Right lobe of liver (tissue), 6 donors: ENCODE data around the gene CIRBP. TPM values are rescaled to one million over a fixed set of nuclear protein-coding genes. Genes with fewer than 3 reads are reported as not detected.

Experiments
- ATAC-seq, 4 donors: fragments of 200-7000 bp; cut with Tn5 transposase; one replicate each; pipeline ENCODE4 v1.9.1; 2020; ENCODE audit warnings: mild to moderate bottlenecking in 4 of 4, moderate library complexity in 4 of 4
- DNase-seq, 3 donors: peaks; one replicate each; pipeline ENCODE4 v3.0.0-alpha.2; 2020
- H3K27ac ChIP-seq, 3 donors: fragments of 200-600 bp; one replicate each; pipeline ENCODE4 v1.8.0; 2022
- H3K27me3 ChIP-seq, 2 donors: fragments of 200-600 bp; one replicate each; pipeline ENCODE4 v1.8.0; 2022
- H3K36me3 ChIP-seq, 4 donors: fragments of 200-600 bp; sonication (generic) in 1 of 4; one replicate each; pipeline versions ENCODE4 v1.5.1 to v1.8.0; 2017 to 2022; ENCODE audit warnings: control low read depth in 1 of 4
- H3K4me1 ChIP-seq, 4 donors: fragments of 200-600 bp; sonication (generic) in 1 of 4; one replicate each; pipeline versions ENCODE4 v1.5.1 to v1.8.0; 2017 to 2022; ENCODE audit warnings: control low read depth in 1 of 4
- H3K4me3 ChIP-seq, 3 donors: fragments of 200-600 bp; one replicate each; pipeline ENCODE4 v1.8.0; 2022
- H3K9me3 ChIP-seq, 4 donors: fragments of 200-600 bp; sonication (generic) in 1 of 4; one replicate each; pipeline versions ENCODE4 v1.5.1 to v1.8.0; 2017 to 2022; ENCODE audit warnings: control low read depth in 1 of 4
- POLR2A ChIP-seq: fragments of 450-650 bp; IDR thresholded peaks from one replicate; pipeline ENCODE4 v1.6.1; 2017; ENCODE audit warnings: antibody characterized with exemption, mild to moderate bottlenecking
- WGBS: methylation state at CpG from one replicate; pipeline ENCODE4 v1.1.6; 2018; ENCODE audit warnings: low coverage, low lambda C conversion rate; ENCODE audit not compliant: insufficient coverage; ENCODE audit errors: missing lambda C conversion rate; 5-methylcytosine and 5-hydroxymethylcytosine counted together
- intact Hi-C, 2 donors: fragments of 100-400 bp; cut with DNase I; formaldehyde crosslinking; loops; one replicate each; pipeline versions ENCODE4 v1.11.2 to v1.14.1; 2022
- total RNA-seq, 6 experiments: library from RNA; depleted of rRNA in 2 of 6; stranded (reverse); fragments of >200 nt in 2 of 6; fragmentation: NEBNext Ultra II Directional in 3 of 6; extraction: Animal tissue kit (Norgen Biotek cat#: 25700) in 3 of 6; gene quantifications; one replicate each; pipeline versions ENCODE4 v1.1.0 to v1.2.4, GENCODE V29; 2016 to 2023
- TF ChIP-seq, protein P1 (sequence below), 4 donors: fragments of 200-600 bp in 3 of 4; fragments of 450-650 bp in 1 of 4; IDR thresholded peaks; one replicate each; pipeline versions ENCODE4 v1.5.1 to v1.8.0; 2016 to 2022; ENCODE audit warnings: antibody characterized with exemption in 4 of 4, mild to moderate bottlenecking in 2 of 4
- donor health status: DM: no; HTN: yes; CAD: no.
- donor health status: DM: no; HTN: no; CAD: no.
- donor health status: DM: no; HTN: no; CAD: no.
- donor health status: DM: no; HTN: yes; CAD: no.
- donor health status: DM: no; HTN: yes; CAD: no.

The CIRBP gene
- total RNA-seq, 6 experiments from 2014 or later = 69.2 to 111 (median 89.5) TPM

DNA sequence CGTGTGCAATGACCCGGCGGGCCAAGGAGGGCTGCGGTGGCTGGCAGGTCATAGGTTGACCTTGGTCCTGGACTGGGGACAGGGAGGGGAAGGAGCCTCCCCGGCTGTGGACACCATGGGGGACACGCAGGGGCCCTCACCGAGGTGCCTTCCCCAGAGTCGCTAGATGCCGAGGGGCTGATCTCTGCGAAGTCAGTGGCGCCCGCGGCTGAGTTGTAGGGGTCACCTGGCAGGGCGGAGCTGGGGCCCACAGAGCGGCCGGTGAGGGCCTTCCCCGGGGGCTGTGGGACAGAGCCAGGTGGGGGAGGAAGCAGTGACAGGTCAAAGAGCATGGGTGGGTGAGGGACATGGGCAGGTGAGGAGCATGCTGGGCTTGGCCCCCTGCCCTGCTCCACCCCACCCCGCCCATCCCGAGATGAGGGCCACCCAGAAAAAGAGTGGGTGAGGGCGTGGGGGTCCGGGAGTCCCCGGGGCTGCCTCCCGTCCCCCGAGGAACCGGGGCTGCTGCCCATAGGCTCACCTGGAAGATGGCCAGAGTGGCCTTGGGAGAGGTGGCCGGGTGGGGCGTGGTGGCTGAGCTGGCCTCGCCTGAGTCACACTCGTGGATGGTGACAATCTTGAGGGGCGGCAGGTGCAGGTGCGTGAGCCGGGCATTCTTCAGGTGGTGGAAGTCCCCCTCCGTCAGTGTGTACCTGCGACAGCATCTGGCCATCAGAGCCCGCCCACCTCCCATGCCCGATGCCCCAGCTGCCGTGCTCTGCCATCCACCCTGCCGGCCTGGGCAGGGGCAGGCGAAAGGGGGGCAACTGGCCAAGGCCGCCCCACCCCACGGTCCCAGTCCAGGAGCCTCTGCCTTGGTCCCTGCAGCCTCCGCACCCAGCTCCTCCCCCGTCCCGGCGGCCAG is 34.8 kb upstream of the CIRBP start:
- H3K4me1 ChIP-seq = peaks cover 0 to 7% (median 0%) of the 10 kb centered on the region in 4 donors
- intact Hi-C loops = no loop called here

DNA sequence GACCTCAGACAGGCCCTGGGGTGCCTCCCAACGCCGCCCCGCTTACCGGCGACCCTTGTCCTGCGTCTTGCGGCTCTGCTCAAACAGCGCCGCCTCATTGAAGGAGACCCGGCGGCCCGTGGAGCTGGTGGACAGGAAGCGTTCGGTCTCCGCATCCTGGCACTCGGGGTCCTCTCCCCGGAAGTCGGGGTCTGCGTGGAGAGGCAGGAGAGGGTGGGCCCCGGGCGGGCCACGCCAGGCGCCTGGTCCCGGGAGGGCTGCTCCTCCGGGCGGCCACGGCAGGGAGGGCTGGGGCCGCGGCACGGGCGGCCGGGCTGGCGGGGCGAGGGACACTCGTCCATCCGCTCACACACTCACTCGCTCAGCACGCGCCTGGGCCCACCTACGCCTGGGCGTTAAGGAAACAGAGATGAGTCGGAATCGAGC is 34.2 kb upstream of the CIRBP start:
- TF ChIP-seq, protein P1, sequence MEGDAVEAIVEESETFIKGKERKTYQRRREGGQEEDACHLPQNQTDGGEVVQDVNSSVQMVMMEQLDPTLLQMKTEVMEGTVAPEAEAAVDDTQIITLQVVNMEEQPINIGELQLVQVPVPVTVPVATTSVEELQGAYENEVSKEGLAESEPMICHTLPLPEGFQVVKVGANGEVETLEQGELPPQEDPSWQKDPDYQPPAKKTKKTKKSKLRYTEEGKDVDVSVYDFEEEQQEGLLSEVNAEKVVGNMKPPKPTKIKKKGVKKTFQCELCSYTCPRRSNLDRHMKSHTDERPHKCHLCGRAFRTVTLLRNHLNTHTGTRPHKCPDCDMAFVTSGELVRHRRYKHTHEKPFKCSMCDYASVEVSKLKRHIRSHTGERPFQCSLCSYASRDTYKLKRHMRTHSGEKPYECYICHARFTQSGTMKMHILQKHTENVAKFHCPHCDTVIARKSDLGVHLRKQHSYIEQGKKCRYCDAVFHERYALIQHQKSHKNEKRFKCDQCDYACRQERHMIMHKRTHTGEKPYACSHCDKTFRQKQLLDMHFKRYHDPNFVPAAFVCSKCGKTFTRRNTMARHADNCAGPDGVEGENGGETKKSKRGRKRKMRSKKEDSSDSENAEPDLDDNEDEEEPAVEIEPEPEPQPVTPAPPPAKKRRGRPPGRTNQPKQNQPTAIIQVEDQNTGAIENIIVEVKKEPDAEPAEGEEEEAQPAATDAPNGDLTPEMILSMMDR (IDR thresholded peaks at IDR 0.05) = no peak
- no peak for TF ChIP-seq POLR2A
- Histone ChIP-seq H3K9me3 (no peaks in the 10 kb centered on the region), H3K4me3 (no peak overlapping the region), H3K36me3 (no peaks in the 10 kb centered on the region), H3K27me3 (no peaks in the 10 kb centered on the region), H3K27ac (no peak overlapping the region), H3K4me1 (peaks cover 0 to 7% (median 0%) of the 10 kb centered on the region in 4 donors)
- ATAC-seq = no peak
- no peak for DNase-seq
- WGBS = 86% methylated on average over 10 of the region's 43 CpGs
- intact Hi-C loops = no loop called here

More for the DNA sequence above, 34.8 kb upstream of the CIRBP start:
- Histone ChIP-seq H3K9me3 (no peaks in the 10 kb centered on the region), H3K36me3 (no peaks in the 10 kb centered on the region), H3K27me3 (no peaks in the 10 kb centered on the region), H3K27ac (no peak overlapping the region), H3K4me3 (no peak overlapping the region)
- TF ChIP-seq, protein P1 (IDR thresholded peaks at IDR 0.05) = no peak
- TF ChIP-seq POLR2A = no peak
- WGBS = no CpG with 5 or more reads among the region's 45 CpGs
- ATAC-seq (no peak), DNase-seq (no peak)

DNA sequence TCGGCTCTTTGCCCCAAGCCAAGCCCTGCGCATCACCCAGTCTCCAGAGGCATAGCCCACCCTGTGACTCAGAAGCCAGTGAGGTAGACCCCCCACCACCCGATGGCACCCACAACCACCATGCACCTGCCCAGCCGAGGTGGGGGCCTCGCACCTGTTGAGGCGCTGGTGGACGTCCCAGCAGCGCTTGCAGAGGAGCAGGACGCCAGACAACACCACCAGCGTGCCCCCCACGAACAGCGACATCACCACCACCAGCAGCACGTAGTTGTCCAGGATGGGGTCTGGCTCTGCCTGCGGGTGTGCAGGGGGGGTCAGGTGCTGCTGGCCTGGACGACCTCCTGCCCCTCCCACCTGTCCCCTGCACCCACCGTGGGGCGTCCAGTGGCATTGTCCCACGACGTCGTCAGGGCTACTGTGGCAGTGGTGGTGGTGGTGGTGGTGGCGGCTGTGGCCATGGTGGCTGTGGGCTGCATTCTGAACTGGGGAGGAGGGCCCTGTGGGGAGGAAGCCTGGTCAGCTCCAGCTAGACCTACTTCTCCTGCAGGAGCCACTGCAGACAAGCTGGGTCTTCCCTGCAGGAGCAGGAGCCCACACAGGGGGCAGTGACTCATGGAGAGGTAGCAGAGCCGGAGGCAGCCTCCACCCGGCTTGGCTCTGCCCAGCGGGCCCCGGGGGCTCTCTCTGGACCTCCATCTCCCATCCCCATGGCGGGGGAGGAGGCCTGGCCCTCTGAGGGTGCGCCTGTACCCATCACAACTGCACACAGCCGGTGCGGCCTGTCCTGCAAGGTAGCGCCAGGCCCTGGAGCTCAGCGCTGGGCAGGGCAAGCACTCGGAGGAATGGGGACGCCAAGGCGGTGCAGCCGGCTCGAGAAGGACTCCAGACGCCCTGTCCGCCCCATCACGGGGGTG is 33.2 kb upstream of the CIRBP start:
- DNase-seq (no peak), ATAC-seq (no peak)
- intact Hi-C loops = no loop called here
- H3K36me3 ChIP-seq = no peaks in the 10 kb centered on the region
- 100% methylated on average over 6 of the region's 39 CpGs for WGBS
- H3K27me3 ChIP-seq = no peaks in the 10 kb centered on the region
- no peak overlapping the region for H3K4me3 ChIP-seq
- TF ChIP-seq POLR2A = no peak
- TF ChIP-seq, protein P1 (IDR thresholded peaks at IDR 0.05) = no peak
- H3K27ac ChIP-seq = no peak overlapping the region
- H3K4me1 ChIP-seq = peaks cover 0 to 16% (median 3%) of the 10 kb centered on the region in 4 donors
- no peaks in the 10 kb centered on the region for H3K9me3 ChIP-seq

DNA sequence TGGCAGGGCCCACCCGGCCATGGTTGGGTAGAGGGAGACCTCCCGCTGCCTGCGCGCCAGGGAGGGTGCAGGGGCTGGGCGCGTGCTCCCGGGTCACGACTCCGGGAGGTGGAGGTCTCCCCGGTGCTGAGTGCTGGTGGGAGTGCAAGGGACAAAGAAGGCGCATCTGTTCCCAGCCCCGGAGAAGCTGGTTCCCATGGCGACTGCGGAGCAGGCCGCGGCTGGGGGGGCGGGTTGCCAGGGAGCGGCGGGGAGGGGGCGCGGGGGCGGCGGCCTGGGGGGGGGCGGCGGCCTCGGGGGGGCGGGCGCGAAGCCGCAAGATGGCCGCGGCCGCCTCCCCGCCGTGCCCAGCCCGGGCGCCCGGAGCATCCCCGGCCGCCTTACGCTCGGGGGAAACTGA is 32.6 kb upstream of the CIRBP start:
- Histone ChIP-seq H3K27me3 (no peaks in the 10 kb centered on the region), H3K27ac (no peak overlapping the region), H3K4me3 (peak overlapping the region in 1 of 3 donors; percentile 36), H3K9me3 (no peaks in the 10 kb centered on the region), H3K36me3 (no peaks in the 10 kb centered on the region), H3K4me1 (peaks cover 0 to 21% (median 6%) of the 10 kb centered on the region in 4 donors)
- ATAC-seq (no peak), DNase-seq (no peak)
- WGBS = no CpG with 5 or more reads among the region's 42 CpGs
- intact Hi-C loops = no loop called here
- TF ChIP-seq, protein P1 (IDR thresholded peaks at IDR 0.05) = no peak
- TF ChIP-seq POLR2A = no peak
